MG63 (cell line): ENCODE data around the gene CBARP. TPM values are rescaled to one million over a fixed set of nuclear protein-coding genes. Genes with fewer than 3 reads are reported as not detected.

Experiments
- DNase-seq: peaks from one replicate; pipeline ENCODE4 v3.0.0-alpha.2; 2020
- H3K27me3 ChIP-seq: fragments of 250-450 bp; sonication (Bioruptor Pico); 2 replicates; pipeline ENCODE4 v1.5.1; 2020; ENCODE audit warnings: mild to moderate bottlenecking, moderate library complexity
- H3K36me3 ChIP-seq: fragments of 250-450 bp; sonication (Bioruptor Pico); 2 replicates; pipeline ENCODE4 v1.5.1; 2020; ENCODE audit warnings: mild to moderate bottlenecking, moderate library complexity
- H3K4me3 ChIP-seq: fragments of 250-450 bp; sonication (Bioruptor Pico); 2 replicates; pipeline ENCODE4 v1.5.1; 2020; ENCODE audit warnings: mild to moderate bottlenecking, moderate library complexity
- H3K9me3 ChIP-seq: fragments of 250-450 bp; sonication (Bioruptor Pico); 2 replicates; pipeline ENCODE4 v1.5.1; 2020; ENCODE audit warnings: mild to moderate bottlenecking, moderate library complexity
- total RNA-seq: library from RNA; depleted of rRNA; stranded (reverse); fragments of >200 nt; shearing (Covaris generic); gene quantifications from 2 replicates; pipeline ENCODE4 v1.2.3, GENCODE V29; 2014; ENCODE audit warnings: low replicate concordance

Gene CBARP
- total RNA-seq, 1 experiment from 2014 or later = 0.30 TPM

GRCh38 chr19:1239796-1240737, 2.3 kb upstream of the CBARP start:
- peak; percentile 79 for DNase-seq
- Histone ChIP-seq H3K27me3 (no peaks in the 10 kb centered on the region), H3K4me3 (no peak overlapping the region), H3K9me3 (no peaks in the 10 kb centered on the region), H3K36me3 (peaks cover 5% of the 10 kb centered on the region)

GRCh38 chr19:1239420-1239795, 1.6 kb upstream of the CBARP start:
- Histone ChIP-seq H3K4me3 (no peak overlapping the region), H3K36me3 (peaks cover 5% of the 10 kb centered on the region), H3K27me3 (no peaks in the 10 kb centered on the region), H3K9me3 (no peaks in the 10 kb centered on the region)
- no peak for DNase-seq

GRCh38 chr19:1238369-1239303, 831 bp upstream of the CBARP start:
- no peak overlapping the region for H3K4me3 ChIP-seq

GRCh38 chr19:1237027-1237659, 662 bp downstream of the CBARP start:
- DNase-seq = no peak
- Histone ChIP-seq H3K27me3 (no peaks in the 10 kb centered on the region), H3K9me3 (no peaks in the 10 kb centered on the region), H3K4me3 (peak overlapping the region; percentile 54), H3K36me3 (no peaks in the 10 kb centered on the region)

More at GRCh38 chr19:1238369-1239303, 831 bp upstream of the CBARP start:
- no peaks in the 10 kb centered on the region; the same call in 1 of the 2 replicates for H3K36me3 ChIP-seq
- no peak for DNase-seq
- no peaks in the 10 kb centered on the region for H3K9me3 ChIP-seq
- H3K27me3 ChIP-seq = no peaks in the 10 kb centered on the region

GRCh38 chr19:1236576-1236975, 1.2 kb downstream of the CBARP start:
- DNase-seq = no peak
- H3K27me3 ChIP-seq = no peaks in the 10 kb centered on the region
- H3K9me3 ChIP-seq = no peaks in the 10 kb centered on the region
- H3K4me3 ChIP-seq = peak overlapping the region; percentile 54
- H3K36me3 ChIP-seq = no peaks in the 10 kb centered on the region

GRCh38 chr19:1235625-1236538, 1.9 kb downstream of the CBARP start:
- no peaks in the 10 kb centered on the region for H3K27me3 ChIP-seq

GRCh38 chr19:1234955-1235380, 2.8 kb downstream of the CBARP start:
- Histone ChIP-seq H3K4me3 (no peak overlapping the region), H3K36me3 (no peaks in the 10 kb centered on the region), H3K9me3 (no peaks in the 10 kb centered on the region), H3K27me3 (no peaks in the 10 kb centered on the region)
- no peak for DNase-seq

More at GRCh38 chr19:1235625-1236538, 1.9 kb downstream of the CBARP start:
- DNase-seq = no peak
- Histone ChIP-seq H3K36me3 (no peaks in the 10 kb centered on the region), H3K4me3 (no peak overlapping the region), H3K9me3 (no peaks in the 10 kb centered on the region)

GRCh38 chr19:1234051-1234954, 3.5 kb downstream of the CBARP start:
- no peaks in the 10 kb centered on the region for H3K36me3 ChIP-seq
- DNase-seq = no peak
- H3K27me3 ChIP-seq = no peaks in the 10 kb centered on the region
- H3K4me3 ChIP-seq = no peak overlapping the region
- H3K9me3 ChIP-seq = no peaks in the 10 kb centered on the region

GRCh38 chr19:1233115-1233667, 4.6 kb downstream of the CBARP start:
- Histone ChIP-seq H3K9me3 (no peaks in the 10 kb centered on the region), H3K36me3 (no peaks in the 10 kb centered on the region), H3K27me3 (no peaks in the 10 kb centered on the region), H3K4me3 (no peak overlapping the region)
- no peak for DNase-seq

- no peak for DNase-seq
- Histone ChIP-seq H3K36me3 (no peaks in the 10 kb centered on the region), H3K9me3 (no peaks in the 10 kb centered on the region), H3K4me3 (no peak overlapping the region), H3K27me3 (no peaks in the 10 kb centered on the region)
Measured at GRCh38 chr19:1232652-1233072, 5.1 kb downstream of the CBARP start.

GRCh38 chr19:1231729-1232637, 5.8 kb downstream of the CBARP start:
- Histone ChIP-seq H3K27me3 (no peaks in the 10 kb centered on the region), H3K36me3 (no peaks in the 10 kb centered on the region), H3K9me3 (no peaks in the 10 kb centered on the region), H3K4me3 (no peak overlapping the region)
- no peak for DNase-seq

- H3K27me3 ChIP-seq = no peaks in the 10 kb centered on the region
- no peak for DNase-seq
- H3K9me3 ChIP-seq = no peaks in the 10 kb centered on the region
- H3K4me3 ChIP-seq = no peak overlapping the region
- no peaks in the 10 kb centered on the region for H3K36me3 ChIP-seq
Measured at GRCh38 chr19:1230783-1231489, 6.9 kb downstream of the CBARP start.
